SJSA1 (cell line): ENCODE data around the gene PLCB1. TPM values are rescaled to one million over a fixed set of nuclear protein-coding genes. Genes with fewer than 3 reads are reported as not detected.

Experiments
- DNase-seq, 2 experiments: peaks; one replicate each; pipeline ENCODE4 v3.0.0-alpha.2; 2015 to 2020; ENCODE audit warnings: low spot score in 2 of 2, low read depth in 1 of 2
- H3K27ac ChIP-seq: fragments of 250-450 bp; sonication (Bioruptor Pico); 2 replicates; pipeline ENCODE4 v1.5.1; 2020; ENCODE audit warnings: mild to moderate bottlenecking, moderate library complexity
- H3K27me3 ChIP-seq: fragments of 250-450 bp; sonication (Bioruptor Pico); replicated peaks from 2 replicates; pipeline ENCODE4 v1.5.1; 2020; ENCODE audit warnings: mild to moderate bottlenecking, moderate library complexity
- H3K36me3 ChIP-seq: fragments of 250-450 bp; sonication (Bioruptor Pico); 2 replicates; pipeline ENCODE4 v1.5.1; 2020; ENCODE audit warnings: mild to moderate bottlenecking
- H3K4me1 ChIP-seq: fragments of 250-450 bp; sonication (Bioruptor Pico); replicated peaks from 2 replicates; pipeline ENCODE4 v1.6.1; 2021; ENCODE audit warnings: mild to moderate bottlenecking
- H3K4me3 ChIP-seq: fragments of 250-450 bp; sonication (Bioruptor Pico); 2 replicates; pipeline ENCODE4 v1.5.1; 2020; ENCODE audit warnings: mild to moderate bottlenecking
- H3K9me3 ChIP-seq: fragments of 250-450 bp; sonication (Bioruptor Pico); replicated peaks from 2 replicates; pipeline ENCODE4 v1.5.1; 2020; ENCODE audit warnings: mild to moderate bottlenecking
- total RNA-seq: library from RNA; depleted of rRNA; stranded (reverse); fragments of >200 nt; shearing (Covaris generic); gene quantifications from 2 replicates; pipeline ENCODE4 v1.2.3, GENCODE V29; 2014; rRNA removed

PLCB1 gene
- total RNA-seq, 1 experiment from 2014 or later, result 10.0 TPM

DNA sequence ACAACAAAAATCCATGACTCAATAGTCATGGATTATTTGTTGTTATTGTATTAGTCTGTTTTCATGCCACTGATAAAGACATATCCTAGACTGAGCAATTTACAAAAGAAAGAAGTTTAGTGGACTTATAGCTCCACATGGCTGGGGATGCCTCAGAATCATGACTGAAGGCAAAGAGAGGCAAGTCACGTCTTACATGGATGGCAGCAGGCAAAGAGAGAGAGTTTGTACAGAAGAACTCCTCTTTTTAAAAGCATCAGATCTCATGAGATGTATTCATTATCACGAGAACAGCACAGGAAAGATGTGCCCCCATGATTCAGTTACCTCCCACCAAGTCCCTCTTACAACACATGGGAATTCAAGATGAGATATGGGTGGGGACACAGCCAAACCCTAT, 792.5 kb downstream of the PLCB1 start:
- Histone ChIP-seq H3K4me3 (no peak overlapping the region), H3K9me3 (no peaks in the 10 kb centered on the region), H3K27me3 (no peaks in the 10 kb centered on the region), H3K27ac (no peak overlapping the region), H3K4me1 (no peaks in the 10 kb centered on the region), H3K36me3 (no peaks in the 10 kb centered on the region)
- no peak for DNase-seq

DNA sequence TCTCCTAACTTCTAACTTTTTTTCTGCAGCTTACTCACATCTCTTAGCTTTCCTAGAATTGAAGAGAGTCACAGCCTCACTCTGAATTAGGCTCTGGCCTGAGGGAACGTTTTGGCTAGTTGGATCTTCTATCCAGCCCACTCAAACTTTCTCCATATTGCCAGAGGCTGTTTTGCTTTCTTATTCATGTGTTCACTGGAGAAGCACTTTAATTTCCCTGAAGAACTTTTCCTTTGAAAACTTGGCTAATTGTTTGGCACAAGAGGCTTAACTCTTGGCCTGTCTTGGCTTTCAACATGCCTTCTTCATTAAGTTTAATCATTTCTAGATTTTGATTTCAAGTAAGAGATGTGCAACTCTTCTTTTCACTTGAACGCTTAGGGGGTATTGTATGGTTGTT, 798.7 kb downstream of the PLCB1 start:
- H3K4me3 ChIP-seq, result no peak overlapping the region
- no peaks in the 10 kb centered on the region for H3K9me3 ChIP-seq
- no peak overlapping the region for H3K27ac ChIP-seq
- H3K36me3 ChIP-seq, result no peaks in the 10 kb centered on the region
- H3K27me3 ChIP-seq, result no peaks in the 10 kb centered on the region
- H3K4me1 ChIP-seq, result no peaks in the 10 kb centered on the region
- no peak for DNase-seq

DNA sequence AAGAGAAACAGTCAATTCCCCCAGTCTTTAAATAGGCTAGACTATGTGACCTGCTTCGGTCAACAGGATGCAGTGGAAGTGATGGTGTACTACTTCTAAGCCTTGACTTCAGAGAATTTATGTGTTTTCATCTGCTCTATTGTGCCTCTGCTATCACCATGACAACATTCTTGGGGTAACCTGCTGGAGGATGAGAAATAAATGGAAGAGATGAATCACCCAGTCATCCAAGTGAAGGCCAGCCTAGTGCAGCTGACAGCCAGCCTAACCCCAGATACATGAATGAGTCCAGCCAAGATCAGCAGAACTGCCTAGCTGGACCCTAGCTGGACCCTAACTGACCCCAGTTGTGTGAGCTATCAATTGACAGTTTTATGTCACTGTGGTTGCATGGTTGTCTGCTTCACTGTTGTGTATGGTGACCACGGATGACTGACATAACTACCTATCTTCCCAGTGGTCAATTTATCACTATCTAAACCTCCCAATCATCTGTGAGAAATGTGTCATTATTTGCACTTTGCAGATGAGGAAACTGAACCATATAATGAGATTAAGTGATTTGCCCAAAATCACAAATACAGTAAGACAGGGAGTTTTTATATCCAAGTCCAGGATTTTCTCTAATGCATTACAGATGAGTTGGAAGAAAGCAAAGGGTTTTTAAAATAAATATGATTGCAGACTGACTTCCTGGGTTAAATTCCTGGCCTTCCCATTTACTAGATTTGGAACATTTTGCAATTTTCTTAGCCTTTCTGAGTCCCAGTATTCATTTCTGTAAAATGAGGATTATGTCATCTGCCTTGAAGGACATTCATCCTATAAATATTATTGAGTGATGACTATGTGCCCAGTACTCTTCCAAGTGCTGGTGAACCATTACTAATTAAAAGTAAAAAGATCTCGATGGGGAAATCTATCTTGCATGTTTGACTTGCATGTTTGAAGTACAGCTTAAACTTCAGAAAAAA, 800.4 kb downstream of the PLCB1 start:
- H3K36me3 ChIP-seq, result no peaks in the 10 kb centered on the region

DNA sequence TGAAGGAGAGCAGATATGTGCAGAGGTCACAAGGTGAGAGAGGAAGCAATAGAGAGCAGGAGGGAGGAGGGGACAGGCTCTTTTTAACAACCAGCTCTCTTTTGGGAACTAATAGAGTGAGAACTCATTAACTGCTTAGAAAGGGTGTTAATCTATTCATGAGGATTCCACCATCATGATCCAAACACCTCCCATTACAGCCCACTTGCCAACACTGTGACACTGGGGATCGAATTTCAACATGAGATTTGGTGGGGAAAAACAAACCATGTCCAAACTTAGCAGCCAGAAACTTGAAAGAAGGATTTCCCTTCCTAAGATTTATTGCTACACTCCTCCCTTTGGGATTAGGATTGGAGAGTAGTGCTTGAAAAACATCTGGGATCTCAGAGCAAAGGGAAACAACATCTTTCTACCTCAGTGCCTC, 801.3 kb downstream of the PLCB1 start:
- no peak overlapping the region for H3K4me3 ChIP-seq
- no peaks in the 10 kb centered on the region for H3K36me3 ChIP-seq
- no peaks in the 10 kb centered on the region for H3K4me1 ChIP-seq
- no peaks in the 10 kb centered on the region for H3K27me3 ChIP-seq
- H3K27ac ChIP-seq, result no peak overlapping the region
- H3K9me3 ChIP-seq, result no peaks in the 10 kb centered on the region
- no peak for DNase-seq

More for the DNA sequence above, 800.4 kb downstream of the PLCB1 start:
- Histone ChIP-seq H3K4me1 (no peaks in the 10 kb centered on the region), H3K27ac (no peak overlapping the region), H3K9me3 (no peaks in the 10 kb centered on the region), H3K27me3 (no peaks in the 10 kb centered on the region), H3K4me3 (no peak overlapping the region)
- no peak for DNase-seq

DNA sequence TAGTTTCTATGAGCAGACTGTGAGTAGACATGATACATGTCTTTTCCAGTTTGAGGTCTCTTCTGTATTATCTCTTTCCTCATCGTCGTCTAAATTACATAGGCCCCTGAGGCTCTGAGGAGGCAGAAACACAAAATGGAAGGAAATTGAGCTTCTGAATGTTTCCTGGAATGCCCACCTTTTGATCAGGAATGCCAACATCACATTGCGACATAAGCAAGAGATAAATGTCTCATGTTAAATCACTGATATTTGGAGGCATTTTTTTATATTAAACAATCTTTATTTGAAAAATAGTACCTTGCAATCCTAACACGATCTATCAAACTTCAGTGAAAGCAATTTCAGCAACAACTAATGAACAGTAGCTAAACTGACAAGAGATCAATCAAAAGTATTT, 802.3 kb downstream of the PLCB1 start:
- no peak for DNase-seq
- Histone ChIP-seq H3K27me3 (no peaks in the 10 kb centered on the region), H3K27ac (no peak overlapping the region), H3K36me3 (no peaks in the 10 kb centered on the region), H3K4me3 (no peak overlapping the region), H3K4me1 (no peaks in the 10 kb centered on the region), H3K9me3 (no peaks in the 10 kb centered on the region)

Other genes starting within 250 kb of the PLCB1 start
- not detected in 2 replicates for gene HAO1, start 191.8 kb upstream of the PLCB1 start, total RNA-seq
- 13.8 and 18.9 TPM in 2 replicates for gene TMX4, start 112.5 kb upstream of the PLCB1 start, total RNA-seq